NCI-H748 treated with DMSO at 0.1 percent for 48 hours (cell line): ENCODE results near the gene HMGB1.
A peak's percentile ranks its signal among the peaks of the same experiment; 100 is the strongest.
"Not testable (repeated sequence)": the region's sequence is repeated elsewhere in the genome, so short reads cannot be mapped to it uniquely, and the experiment has no call there.

Source experiments
- DNase-seq: peaks from one replicate; lab custom pipeline; 2025; lab: John Stamatoyannopoulos, UW

HMGB1 gene

GRCh38 chr13:30466358-30466714, 600 bp upstream of the HMGB1 start:
- DNase-seq, result no peak

GRCh38 chr13:30465343-30465592, 468 bp downstream of the HMGB1 start:
- DNase-seq, result no peak

- DNase-seq, result peak; percentile 91
These were observed 1.0 kb downstream of the HMGB1 start for GRCh38 chr13:30464496-30465342.

- DNase-seq, result peak; percentile 69
These were observed 1.8 kb downstream of the HMGB1 start for GRCh38 chr13:30463787-30464495.

GRCh38 chr13:30461279-30462066, 4.3 kb downstream of the HMGB1 start:
- DNase-seq, result peak; percentile 42

GRCh38 chr13:30457306-30457891, 8.3 kb downstream of the HMGB1 start:
- DNase-seq, result no peak

GRCh38 chr13:30456290-30456689, 9.4 kb downstream of the HMGB1 start:
- DNase-seq, result no peak

GRCh38 chr13:30454991-30455390, 10.7 kb downstream of the HMGB1 start:
- DNase-seq, result no peak

- no peak for DNase-seq
These were observed 12.0 kb downstream of the HMGB1 start for GRCh38 chr13:30453727-30454126.

- not testable (repeated sequence) for DNase-seq
These were observed 14.3 kb downstream of the HMGB1 start for GRCh38 chr13:30451476-30451875.

GRCh38 chr13:30450066-30450465, 15.7 kb downstream of the HMGB1 start:
- DNase-seq, result no peak

GRCh38 chr13:30448441-30448840, 17.3 kb downstream of the HMGB1 start:
- no peak for DNase-seq

- DNase-seq, result no peak
These were observed 19.6 kb downstream of the HMGB1 start for GRCh38 chr13:30446126-30446500.

GRCh38 chr13:30443957-30444404, 21.8 kb downstream of the HMGB1 start:
- DNase-seq, result no peak

- DNase-seq, result not testable (repeated sequence)
These were observed 22.2 kb downstream of the HMGB1 start for GRCh38 chr13:30443491-30443890.

- DNase-seq, result no peak
These were observed 22.8 kb downstream of the HMGB1 start for GRCh38 chr13:30442926-30443325.

GRCh38 chr13:30440910-30441703, 24.6 kb downstream of the HMGB1 start:
- DNase-seq, result no peak

- no peak for DNase-seq
These were observed 27.4 kb downstream of the HMGB1 start for GRCh38 chr13:30438286-30438685.

GRCh38 chr13:30437177-30437576, 28.6 kb downstream of the HMGB1 start:
- DNase-seq, result no peak

GRCh38 chr13:30435911-30436451, 29.8 kb downstream of the HMGB1 start:
- DNase-seq, result no peak

- DNase-seq, result no peak
These were observed 34.3 kb downstream of the HMGB1 start for GRCh38 chr13:30431269-30431940.
